Activated T-cell treated with anti-CD3 and anti-CD28 coated beads, Interleukin-2, amount 50 U/mL, for 48 hours (primary cell): ENCODE data around the gene RAD54L.
"Not testable (repeated sequence)": the region's sequence is repeated elsewhere in the genome, so short reads cannot be mapped to it uniquely, and the experiment has no call there.

Experiments
- DNase-seq, 2 experiments: peaks; one replicate each; pipeline ENCODE4 v3.0.0-alpha.2; 2020

The RAD54L gene

GRCh38 chr1:46288485-46289133 is 41.0 kb downstream of the RAD54L start:
- DNase-seq: no peak

DNA sequence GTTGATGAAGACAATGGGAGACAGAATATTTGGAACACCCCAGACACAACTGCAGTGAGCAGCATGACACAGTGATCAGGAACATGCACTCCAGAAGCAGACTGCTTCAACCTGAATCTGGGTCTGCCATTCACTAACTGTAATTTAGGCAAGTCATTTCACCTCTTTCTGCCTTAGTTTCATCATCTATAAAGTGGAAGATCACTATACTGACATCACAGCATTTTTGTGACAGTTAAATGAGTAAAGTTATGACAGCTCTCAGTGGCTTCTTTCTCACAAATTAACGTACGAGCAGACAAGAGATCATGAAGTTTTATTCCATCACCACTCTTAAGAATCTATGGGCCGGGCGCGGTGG is 41.6 kb downstream of the RAD54L start:
- no peak for DNase-seq

GRCh38 chr1:46289976-46290375 is 42.4 kb downstream of the RAD54L start:
- DNase-seq: no peak

DNA sequence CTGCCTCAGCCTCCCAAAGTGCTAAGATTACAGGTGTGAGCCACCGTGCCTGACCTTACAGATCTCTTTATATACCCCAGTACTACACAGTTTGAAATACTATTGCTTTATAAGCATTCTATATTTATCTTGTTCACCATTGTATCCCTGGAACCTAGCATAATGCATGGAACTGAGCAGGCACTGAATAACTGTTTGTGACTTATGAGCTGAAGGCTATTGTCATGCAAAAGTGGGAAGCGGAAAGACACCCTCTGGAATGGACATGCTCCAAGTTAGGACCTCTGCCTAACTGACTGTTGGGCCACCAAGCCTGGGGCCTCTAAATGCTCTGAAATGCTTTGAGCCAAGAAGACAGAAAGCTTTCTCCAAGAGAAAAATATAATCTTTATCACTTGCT is 47.7 kb downstream of the RAD54L start:
- no peak for DNase-seq

DNA sequence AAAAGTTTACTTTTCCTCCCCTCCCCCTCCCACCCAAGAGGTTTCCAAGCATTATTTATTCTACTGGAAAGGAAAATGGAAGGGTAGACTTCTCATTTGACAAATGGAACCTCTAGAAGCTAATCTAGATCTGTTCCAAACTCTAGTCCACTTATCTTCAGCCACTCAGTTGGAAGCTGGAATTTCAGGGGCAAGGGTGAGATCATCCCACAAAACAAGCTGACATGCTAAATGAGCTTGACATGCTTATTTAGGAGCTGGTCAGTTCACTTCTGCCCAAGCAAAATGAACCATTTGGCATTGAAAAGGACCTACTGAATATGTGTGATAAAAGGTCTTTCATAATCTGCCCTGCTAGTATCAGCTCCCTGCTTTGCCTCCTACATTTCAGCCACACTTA is 50.8 kb downstream of the RAD54L start:
- DNase-seq: no peak

- DNase-seq: no peak
These were observed 53.3 kb downstream of the RAD54L start for GRCh38 chr1:46300673-46301405.

- no peak for DNase-seq
These were observed 53.8 kb downstream of the RAD54L start for GRCh38 chr1:46301406-46301807.

- peak; percentile 68 to 75 for DNase-seq
These were observed 54.5 kb downstream of the RAD54L start for GRCh38 chr1:46301808-46302640.

DNA sequence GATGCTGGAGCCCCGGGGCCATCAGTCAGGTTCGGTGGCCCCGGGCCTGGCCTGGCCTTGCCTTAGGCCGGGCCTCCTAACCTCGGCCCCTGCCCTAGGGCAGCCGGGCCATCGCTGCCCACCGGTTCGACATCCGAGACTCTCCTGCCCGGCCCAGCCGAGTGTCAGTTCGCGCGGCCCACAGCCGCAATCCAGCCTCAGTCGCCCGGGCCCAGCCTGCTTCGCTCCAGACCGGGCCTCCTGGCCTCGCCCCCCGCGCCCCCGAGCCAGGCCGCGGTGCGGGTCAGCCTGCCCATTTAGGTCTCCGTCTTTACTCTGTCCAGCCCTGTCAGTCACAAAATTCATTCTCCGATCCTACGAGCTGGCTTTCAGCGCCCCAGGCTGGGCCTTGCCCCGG is 55.1 kb downstream of the RAD54L start:
- DNase-seq: no peak

DNA sequence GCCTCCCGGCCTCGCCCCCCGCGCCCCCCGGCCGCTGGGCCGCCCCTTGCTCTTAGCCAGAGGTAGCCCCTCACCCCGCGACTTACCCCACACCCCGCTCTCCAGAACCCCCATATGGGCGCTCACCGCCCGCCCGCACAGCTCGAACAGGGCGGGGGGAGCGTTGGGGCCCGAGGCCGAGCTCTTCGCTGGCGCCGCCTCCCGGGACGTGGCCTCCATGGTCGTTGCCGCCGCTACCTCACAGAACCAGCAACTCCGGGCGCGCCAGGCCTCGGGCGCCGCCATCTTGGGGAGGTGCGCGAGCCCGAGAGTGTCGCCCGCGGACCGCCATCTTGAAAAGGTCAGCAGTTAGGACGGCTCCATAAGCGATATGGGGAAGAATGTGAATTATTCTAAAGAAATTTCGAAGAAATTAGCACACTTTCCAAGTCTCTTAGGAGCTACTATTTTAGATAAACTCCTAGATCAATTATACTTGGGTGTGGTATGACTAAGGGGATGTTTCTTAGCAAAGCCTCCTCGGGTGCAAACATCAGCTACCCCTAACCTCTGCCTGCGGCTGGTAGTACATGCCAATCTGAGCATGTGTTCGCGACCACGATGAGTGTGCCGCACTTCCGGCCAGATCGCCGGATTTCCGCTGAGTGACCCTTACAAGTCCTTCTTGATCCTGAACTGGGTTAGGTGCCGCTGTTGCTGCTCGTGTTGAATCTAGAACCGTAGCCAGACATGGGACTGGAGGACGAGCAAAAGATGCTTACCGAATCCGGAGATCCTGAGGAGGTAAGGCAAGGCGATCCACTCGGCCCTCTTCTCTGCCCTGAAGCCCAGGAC is 55.7 kb downstream of the RAD54L start, which contains the start of the genes LRRC41 and UQCRH:
Gene LRRC41, minus strand, starts transcription at position 579 of the 834 bp plus-strand sequence. Its CDS starts 294 bp downstream, at position 285.
Gene UQCRH, plus strand, starts transcription at position 661 of the 834 bp plus-strand sequence. Its CDS starts 69 bp downstream, at position 730.
- DNase-seq: peak; percentile 97

DNA sequence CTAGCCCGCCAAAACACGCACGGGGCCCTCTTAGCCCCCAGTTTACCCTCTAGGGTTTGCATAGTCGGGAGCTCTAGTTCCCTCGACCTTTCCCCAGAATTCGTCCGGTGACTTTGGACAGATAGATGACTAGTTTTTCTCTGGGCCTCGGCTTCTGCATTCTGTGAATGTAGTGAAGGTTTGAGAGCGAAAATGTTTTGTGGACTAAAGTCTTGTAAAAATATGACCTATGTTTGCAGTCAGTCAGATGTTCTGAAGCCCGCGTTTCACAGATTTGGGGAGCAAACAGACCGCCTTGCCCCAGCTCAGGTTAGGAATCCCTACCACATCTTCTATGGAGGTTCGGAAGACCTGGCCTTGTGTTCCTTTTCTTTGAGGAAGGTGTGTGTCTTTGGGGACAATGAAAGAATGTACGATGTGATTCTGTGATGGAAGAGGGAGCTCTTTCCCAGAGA is 56.3 kb downstream of the RAD54L start:
- DNase-seq: no peak

GRCh38 chr1:46306159-46306530 is 58.6 kb downstream of the RAD54L start:
- no peak for DNase-seq

- DNase-seq: no peak
These were observed 62.0 kb downstream of the RAD54L start for GRCh38 chr1:46309401-46310159.

DNA sequence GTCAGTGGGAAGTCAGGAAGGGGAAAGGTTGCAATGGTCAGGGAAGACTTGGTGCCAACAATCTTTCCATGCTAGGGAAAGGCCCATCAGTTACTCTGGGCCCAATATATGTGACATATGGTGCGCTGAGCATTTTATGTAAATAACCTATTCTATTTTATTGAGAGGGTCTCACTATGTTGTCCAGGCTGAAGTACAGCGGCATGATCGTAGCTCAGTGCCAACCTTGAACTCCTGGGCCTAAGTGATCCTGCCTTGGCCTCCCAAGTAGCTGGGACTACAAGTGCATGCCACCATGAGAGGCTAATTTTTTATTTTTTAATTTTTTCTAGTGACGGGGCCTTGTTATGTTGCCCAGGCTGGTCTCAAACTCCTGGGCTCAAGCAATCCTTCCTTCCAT is 62.8 kb downstream of the RAD54L start:
- no peak for DNase-seq

DNA sequence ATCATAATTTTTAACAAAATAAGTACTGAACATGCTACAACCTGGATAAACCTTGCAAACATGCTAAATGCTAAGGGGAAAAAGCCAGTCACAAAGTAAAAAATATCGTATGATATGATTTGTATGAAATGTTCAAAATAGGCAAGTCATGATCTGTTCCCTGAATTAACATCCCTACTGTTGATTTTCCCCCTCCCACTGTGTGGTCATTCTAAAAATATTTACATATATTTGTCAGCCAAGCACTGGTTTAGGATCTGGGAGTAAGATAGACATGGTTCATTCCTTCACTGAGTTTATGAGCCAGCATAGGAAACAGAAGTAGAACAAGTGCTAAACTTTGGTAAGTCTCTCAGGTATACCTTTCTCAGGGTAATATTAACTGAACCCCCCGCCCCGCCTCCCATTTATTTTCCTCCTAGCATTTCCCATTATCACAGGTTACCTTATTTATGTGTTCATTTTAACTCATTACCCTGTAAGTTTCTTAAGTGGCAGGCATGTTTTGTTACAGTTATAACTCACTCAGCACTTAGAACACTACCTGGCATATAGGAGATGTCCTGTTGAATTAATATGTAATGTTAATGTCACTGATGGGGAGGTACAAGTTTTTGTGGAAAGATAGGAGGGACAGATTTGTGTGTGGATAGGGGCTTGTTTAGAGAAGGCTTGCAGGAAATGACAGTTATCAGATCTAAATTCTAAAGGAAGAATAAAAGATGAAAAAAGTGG is 68.3 kb downstream of the RAD54L start:
- DNase-seq: no peak

DNA sequence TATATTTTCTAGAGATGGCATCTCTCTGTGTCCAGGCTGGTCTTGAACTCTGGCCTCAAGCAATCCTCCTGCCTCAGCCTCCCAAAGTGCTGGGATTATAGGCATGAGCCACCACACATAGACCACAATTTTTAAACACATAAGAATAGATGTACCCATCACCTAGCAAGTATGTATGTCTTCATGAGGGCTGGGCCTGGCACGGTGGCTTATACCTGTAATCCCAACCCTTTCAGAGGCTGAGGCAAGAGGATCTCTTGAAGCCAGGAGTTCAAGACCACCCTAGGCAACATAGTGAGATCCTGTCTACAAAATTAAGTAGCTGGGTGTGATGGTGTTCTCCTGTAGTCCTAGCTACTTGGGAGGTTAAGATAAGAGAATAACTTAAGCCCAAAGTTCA is 69.8 kb downstream of the RAD54L start:
- no peak for DNase-seq

GRCh38 chr1:46319301-46319700 is 71.7 kb downstream of the RAD54L start:
- DNase-seq: not testable (repeated sequence)

DNA sequence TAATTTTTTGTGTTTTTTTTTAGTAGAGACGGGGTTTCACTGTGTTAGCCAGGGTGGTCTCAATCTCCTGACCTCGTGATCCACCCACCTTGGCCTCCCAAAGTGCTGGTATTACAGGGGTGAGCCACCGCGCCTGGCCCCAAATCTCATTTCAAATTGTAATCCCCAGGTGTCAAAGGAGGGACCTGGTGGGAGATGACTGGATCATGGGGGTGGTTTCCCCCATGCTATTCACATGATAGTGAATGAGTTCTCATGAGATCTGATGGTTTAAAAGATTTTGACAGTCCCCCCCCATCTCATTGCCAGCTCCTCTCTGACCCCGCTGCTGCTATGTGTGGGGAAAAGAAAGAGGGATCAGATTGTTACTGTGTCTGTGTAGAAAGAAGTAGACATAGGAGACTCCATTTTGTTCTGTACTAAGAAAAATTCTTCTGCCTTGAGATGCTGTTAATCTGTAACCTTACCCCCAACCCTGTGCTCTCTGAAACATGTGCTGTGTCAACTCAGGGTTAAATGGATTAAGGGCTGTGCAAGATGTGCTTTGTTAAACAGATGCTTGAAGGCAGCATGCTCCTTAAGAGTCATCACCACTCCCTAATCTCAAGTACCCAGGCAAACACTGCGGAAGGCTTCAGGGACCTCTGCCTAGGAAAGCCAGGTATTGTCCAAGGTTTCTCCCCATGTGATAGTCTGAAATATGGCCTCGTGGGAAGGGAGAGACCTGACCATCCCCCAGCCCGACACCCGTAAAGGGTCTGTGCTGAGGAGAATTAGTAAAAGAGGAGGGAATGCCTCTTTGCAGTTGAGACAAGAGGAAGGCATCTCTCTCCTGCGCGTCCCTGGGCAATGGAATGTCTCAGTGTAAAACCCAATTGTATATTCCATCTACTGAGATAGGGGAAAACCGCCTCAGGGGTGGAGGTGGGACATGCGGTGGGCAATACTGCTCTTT is 72.7 kb downstream of the RAD54L start:
- not testable (repeated sequence) for DNase-seq

GRCh38 chr1:46322191-46322590 is 74.6 kb downstream of the RAD54L start:
- not testable (repeated sequence) for DNase-seq
